HG02798 (cell line): Measurements from ENCODE around the gene ZFC3H1.

Experiments used
- ATAC-seq: cut with Tn5 transposase; IDR thresholded peaks from one replicate; pipeline ENCODE4 v1.9.1; 2021; ENCODE audit warnings: mild to moderate bottlenecking; ENCODE audit not compliant: unreplicated experiment, poor library complexity

ZFC3H1 gene

GRCh38 chr12:71682466-71682865, 18.8 kb upstream of the ZFC3H1 start:
- no peak for ATAC-seq

GRCh38 chr12:71671816-71672215, 8.2 kb upstream of the ZFC3H1 start:
- ATAC-seq, result no peak

GRCh38 chr12:71671311-71671710, 7.7 kb upstream of the ZFC3H1 start:
- ATAC-seq, result no peak

- no peak for ATAC-seq
Observed at GRCh38 chr12:71666259-71666658, 2.6 kb upstream of the ZFC3H1 start.

GRCh38 chr12:71665090-71665463, 1.4 kb upstream of the ZFC3H1 start:
- no peak for ATAC-seq

GRCh38 chr12:71664411-71665089, 902 bp upstream of the ZFC3H1 start:
- peak; percentile 14 for ATAC-seq

GRCh38 chr12:71662849-71663560, 643 bp downstream of the ZFC3H1 start:
- ATAC-seq, result peak; percentile 19

GRCh38 chr12:71661977-71662530, 1.6 kb downstream of the ZFC3H1 start:
- no peak for ATAC-seq

- ATAC-seq, result no peak
Observed at GRCh38 chr12:71656740-71657139, 6.9 kb downstream of the ZFC3H1 start.

GRCh38 chr12:71655907-71656306, 7.7 kb downstream of the ZFC3H1 start:
- ATAC-seq, result no peak

- no peak for ATAC-seq
Observed at GRCh38 chr12:71655495-71655894, 8.2 kb downstream of the ZFC3H1 start.

GRCh38 chr12:71654200-71654599, 9.4 kb downstream of the ZFC3H1 start:
- ATAC-seq, result no peak

GRCh38 chr12:71653137-71653536, 10.5 kb downstream of the ZFC3H1 start:
- ATAC-seq, result no peak

GRCh38 chr12:71652656-71653055, 11.0 kb downstream of the ZFC3H1 start:
- no peak for ATAC-seq

GRCh38 chr12:71649401-71649800, 14.2 kb downstream of the ZFC3H1 start:
- ATAC-seq, result no peak

- ATAC-seq, result no peak
Observed at GRCh38 chr12:71648537-71648936, 15.1 kb downstream of the ZFC3H1 start.

GRCh38 chr12:71646512-71646911, 17.1 kb downstream of the ZFC3H1 start:
- ATAC-seq, result no peak

- no peak for ATAC-seq
Observed at GRCh38 chr12:71645268-71645667, 18.4 kb downstream of the ZFC3H1 start.

- no peak for ATAC-seq
Observed at GRCh38 chr12:71642264-71642663, 21.4 kb downstream of the ZFC3H1 start.

- no peak for ATAC-seq
Observed at GRCh38 chr12:71641390-71641789, 22.3 kb downstream of the ZFC3H1 start.

- no peak for ATAC-seq
Observed at GRCh38 chr12:71640316-71640715, 23.3 kb downstream of the ZFC3H1 start.

- ATAC-seq, result peak; percentile 55
Observed at GRCh38 chr12:71639341-71639760, 24.3 kb downstream of the ZFC3H1 start.
